Measurements from ENCODE around the gene HDAC2. TPM values are rescaled to one million over a fixed set of nuclear protein-coding genes. Genes with fewer than 3 reads are reported as not detected.

HDAC2 gene
- total and polyA plus RNA-seq, 11 donors: 18.3 to 64.7 (median 48.0) TPM

- ATAC-seq: no peak
- H3K9me3 ChIP-seq: peaks cover 0 to 3% (median 0%) of the 10 kb centered on the region in 12 donors
- intact Hi-C loops (cut with DNase I): loop anchor here in 1 of 10 donors (10.0 kb wide), 1 partner anchor 103 kb away; no protein-coding TSS in a partner anchor
These were observed 30.4 kb upstream of the HDAC2 start for GRCh38 chr6:114001354-114001753.

GRCh38 chr6:114000069-114000468, 29.1 kb upstream of the HDAC2 start:
- H3K27ac ChIP-seq: no peak overlapping the region
- no peak for TF ChIP-seq CTCF (IDR thresholded peaks at IDR 0.05)
- no peak for TF ChIP-seq POLR2A (IDR thresholded peaks at IDR 0.05)
- H3K9me3 ChIP-seq: peaks cover 0 to 3% (median 0%) of the 10 kb centered on the region in 12 donors
- H3K36me3 ChIP-seq: no peaks in the 10 kb centered on the region
- intact Hi-C loops (cut with DNase I): loop anchor here in 1 of 10 donors (10.0 kb wide), 1 partner anchor 105 kb away; no protein-coding TSS in a partner anchor
- ATAC-seq (no peak), DNase-seq (no peak)
- H3K4me1 ChIP-seq: peaks cover 0 to 25% (median 16%) of the 10 kb centered on the region in 12 donors
- no peaks in the 10 kb centered on the region for H3K27me3 ChIP-seq
- WGBS, 4 donors: 60 to 80% (median 67%) methylated on average over 2 of the region's 2 CpGs
- no peak overlapping the region for H3K4me3 ChIP-seq

More at GRCh38 chr6:114001354-114001753, 30.4 kb upstream of the HDAC2 start:
- no peak for DNase-seq
- Histone ChIP-seq H3K27ac (no peak overlapping the region), H3K4me3 (no peak overlapping the region), H3K4me1 (peaks cover 0 to 14% (median 7%) of the 10 kb centered on the region in 12 donors), H3K27me3 (no peaks in the 10 kb centered on the region), H3K36me3 (no peaks in the 10 kb centered on the region)
- TF ChIP-seq POLR2A (IDR thresholded peaks at IDR 0.05) (no peak), CTCF (IDR thresholded peaks at IDR 0.05) (no peak)

- Histone ChIP-seq H3K9me3 (peaks cover 0 to 3% (median 0%) of the 10 kb centered on the region in 12 donors), H3K27ac (no peak overlapping the region), H3K36me3 (no peaks in the 10 kb centered on the region), H3K27me3 (no peaks in the 10 kb centered on the region), H3K4me1 (peaks cover 0 to 30% (median 18%) of the 10 kb centered on the region in 12 donors), H3K4me3 (no peak overlapping the region)
- 88 to 98% (median 94%) methylated on average over 2 of the region's 2 CpGs for WGBS, 4 donors
- DNase-seq (no peak), ATAC-seq (no peak)
- TF ChIP-seq POLR2A (IDR thresholded peaks at IDR 0.05) (no peak), CTCF (IDR thresholded peaks at IDR 0.05) (no peak)
- intact Hi-C loops (cut with DNase I): loop anchor here in 7 of 10 donors (5.0 to 10.0 kb wide), 3 partner anchors 106 to 303 kb away; no protein-coding TSS in a partner anchor
These were observed 28.3 kb upstream of the HDAC2 start for GRCh38 chr6:113999284-113999683.

GRCh38 chr6:113998811-113999210, 27.9 kb upstream of the HDAC2 start:
- TF ChIP-seq CTCF (IDR thresholded peaks at IDR 0.05) (no peak), POLR2A (IDR thresholded peaks at IDR 0.05) (no peak)
- H3K9me3 ChIP-seq: peaks cover 0 to 3% (median 0%) of the 10 kb centered on the region in 12 donors

More at GRCh38 chr6:113998811-113999210, 27.9 kb upstream of the HDAC2 start:
- intact Hi-C loops (cut with DNase I): loop anchor here in 7 of 10 donors (5.0 to 10.0 kb wide), 3 partner anchors 106 to 303 kb away; no protein-coding TSS in a partner anchor
- Histone ChIP-seq H3K4me3 (no peak overlapping the region), H3K27me3 (no peaks in the 10 kb centered on the region), H3K4me1 (peaks cover 0 to 32% (median 18%) of the 10 kb centered on the region in 12 donors), H3K36me3 (no peaks in the 10 kb centered on the region), H3K27ac (no peak overlapping the region)
- ATAC-seq (no peak), DNase-seq (no peak)
